HG03460 (cell line): ENCODE results near the gene PDE1A.

ENCODE experiments used
- ATAC-seq: cut with Tn5 transposase; IDR thresholded peaks from one replicate; pipeline ENCODE4 v1.9.1; 2021; ENCODE audit not compliant: unreplicated experiment

PDE1A gene

GRCh38 chr2:182210669-182211068 lies 216.2 kb downstream of the PDE1A start:
- ATAC-seq: no peak

DNA sequence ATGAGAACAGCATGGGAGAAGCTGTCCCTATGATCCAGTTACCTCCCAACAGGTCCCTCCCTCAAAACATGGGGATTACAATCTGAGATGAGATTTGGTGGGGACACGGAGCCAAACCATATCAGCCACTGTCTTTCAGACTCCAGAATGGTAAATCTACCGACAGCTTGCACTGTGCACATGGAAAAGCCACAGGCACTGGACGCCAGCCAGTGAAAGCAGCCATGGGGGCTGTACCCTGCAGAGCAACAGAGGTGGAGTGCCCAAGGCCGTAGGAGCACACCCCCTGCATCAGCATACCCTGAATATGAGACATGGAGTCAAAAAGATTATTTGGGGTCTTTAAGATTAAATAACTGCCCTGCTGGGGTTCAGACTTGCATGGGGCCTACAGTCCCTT lies 218.4 kb downstream of the PDE1A start:
- ATAC-seq: no peak

DNA sequence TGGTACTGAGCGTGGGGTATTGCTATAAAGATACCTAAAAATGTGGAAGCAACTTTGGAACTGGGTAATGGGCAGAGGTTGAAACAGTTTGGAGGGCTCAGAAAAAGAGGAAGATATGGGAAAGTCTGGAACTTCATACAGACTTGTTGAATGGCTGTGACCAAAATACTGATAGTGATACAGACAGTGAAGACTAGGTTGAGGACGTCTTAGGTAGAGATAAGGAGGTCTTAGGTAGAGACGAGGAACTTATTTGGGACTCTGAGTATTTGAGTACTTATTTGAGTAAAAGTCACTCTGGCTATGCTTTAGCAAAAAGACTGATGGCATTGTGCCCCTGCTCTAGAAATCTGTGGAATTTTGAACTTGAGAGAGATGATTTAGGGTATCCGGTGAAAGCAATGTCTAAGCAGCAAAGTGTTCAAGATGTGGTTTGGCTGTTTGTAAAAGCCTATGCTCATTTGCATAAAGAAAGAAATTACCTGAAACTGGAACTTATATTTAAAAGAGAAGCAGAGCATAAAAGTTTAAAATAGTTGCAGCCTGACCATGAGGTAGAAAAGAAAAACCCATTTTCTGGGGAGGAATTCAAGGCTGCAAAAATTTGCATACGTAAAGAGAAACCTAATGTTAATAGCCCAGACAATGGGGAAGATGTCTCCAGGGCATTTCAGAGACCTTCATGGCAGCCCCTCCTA lies 219.6 kb downstream of the PDE1A start:
- ATAC-seq: peak; percentile 63

DNA sequence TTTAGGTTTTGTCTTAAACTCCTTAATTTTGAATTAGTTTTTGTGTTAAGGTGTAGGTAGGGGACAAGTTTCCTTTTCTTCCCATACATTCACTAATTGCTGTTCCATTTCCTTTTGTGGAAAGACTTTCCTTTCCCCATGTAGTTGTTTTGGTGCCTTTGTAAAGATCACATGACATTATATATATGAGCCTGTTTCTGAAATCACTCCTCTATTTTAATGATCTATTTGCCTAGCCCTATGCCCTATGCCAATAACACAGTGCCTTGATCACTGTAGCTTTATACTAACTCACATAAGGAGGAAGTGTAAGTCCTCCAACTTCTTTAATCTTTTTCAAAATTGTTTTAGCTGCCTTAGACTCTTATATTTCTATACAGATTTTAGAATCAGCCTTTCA lies 229.3 kb downstream of the PDE1A start:
- ATAC-seq: no peak

DNA sequence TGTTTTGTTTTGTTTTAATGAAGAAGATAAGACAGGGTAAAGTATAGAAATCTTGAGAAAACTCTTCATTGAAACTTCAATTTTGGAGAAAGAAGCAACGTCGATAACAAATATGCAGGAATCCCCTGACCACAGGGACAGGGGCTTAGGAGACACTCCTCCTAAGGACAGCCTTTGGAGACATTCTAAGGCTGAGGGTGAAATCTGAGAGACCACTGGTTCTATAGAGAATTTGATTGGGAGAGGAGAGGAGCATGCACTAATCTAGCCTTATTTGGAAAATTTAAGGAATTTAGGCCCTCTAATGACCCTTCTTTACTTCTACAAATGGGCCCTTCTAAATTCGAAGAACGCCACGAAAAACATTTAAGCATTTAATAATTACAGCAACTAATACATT lies 233.5 kb downstream of the PDE1A start:
- no peak for ATAC-seq

DNA sequence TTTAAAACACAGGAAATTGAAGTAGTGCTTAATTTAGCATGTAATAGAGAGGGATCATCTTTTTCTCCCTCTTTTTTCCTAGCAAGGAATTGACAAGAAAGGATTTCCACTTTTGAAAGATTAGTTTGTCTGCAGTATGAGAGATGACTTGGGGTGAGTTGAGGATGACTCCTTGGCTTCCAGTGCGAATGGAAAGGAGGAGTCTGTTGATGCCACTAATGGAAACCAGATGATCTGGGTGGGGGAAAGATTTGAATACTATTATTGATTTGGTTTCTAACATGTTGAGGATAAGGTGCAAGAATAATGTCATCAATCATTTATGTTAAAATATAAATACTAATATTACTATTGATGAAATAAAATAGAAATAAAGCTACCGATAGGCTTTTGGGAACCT lies 235.8 kb downstream of the PDE1A start:
- no peak for ATAC-seq

DNA sequence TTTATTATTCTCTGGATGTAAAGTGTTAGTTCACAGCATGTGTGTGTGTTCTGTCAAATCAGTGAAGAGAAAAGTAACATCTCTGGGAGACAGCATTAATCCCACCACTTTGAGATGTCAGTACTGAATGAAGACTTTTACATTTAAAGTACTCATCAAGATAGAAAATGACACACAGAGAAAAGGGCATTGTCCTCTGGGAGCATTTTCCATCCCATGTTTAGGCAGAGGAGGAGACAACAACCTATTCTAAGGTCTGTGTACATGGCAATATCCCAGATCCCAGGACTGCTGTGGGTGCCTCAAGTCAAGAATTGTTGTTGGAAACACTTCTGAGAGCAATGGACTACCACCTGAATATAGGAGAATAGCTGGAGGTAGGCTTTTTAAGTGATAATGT lies 239.7 kb downstream of the PDE1A start:
- no peak for ATAC-seq

DNA sequence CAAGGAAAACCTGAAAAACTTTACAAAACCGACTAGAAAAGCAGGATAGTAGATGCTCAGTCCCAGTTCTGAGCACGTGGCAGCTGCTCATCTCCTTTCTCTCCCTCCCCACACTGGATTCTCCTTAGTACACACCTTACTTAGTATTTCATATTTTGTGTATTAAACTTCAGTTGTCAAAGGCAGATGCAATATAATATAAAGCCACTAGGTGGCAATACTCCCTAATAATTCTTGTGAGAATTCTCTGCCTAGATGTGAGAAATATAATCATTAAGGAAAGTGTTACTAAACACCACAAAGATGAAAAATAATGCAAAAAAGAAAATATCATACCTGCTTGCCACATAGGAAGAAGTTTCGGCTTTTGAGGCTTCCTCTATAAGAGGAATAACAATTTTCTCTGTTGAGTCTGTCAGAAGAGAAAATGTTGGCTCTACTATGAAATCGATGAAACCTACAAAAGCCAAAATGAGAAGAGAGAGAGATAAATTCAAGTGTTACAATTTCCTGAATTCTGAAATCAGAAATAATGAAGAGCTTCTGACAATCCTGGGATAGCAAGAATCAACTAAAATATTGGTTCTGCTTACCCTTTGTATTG lies 240.6 kb downstream of the PDE1A start:
- ATAC-seq: no peak

GRCh38 chr2:182182436-182182835 lies 244.4 kb downstream of the PDE1A start:
- no peak for ATAC-seq

- ATAC-seq: no peak
Observed at GRCh38 chr2:182181381-182181780, 245.5 kb downstream of the PDE1A start.

- no peak for ATAC-seq
Observed at GRCh38 chr2:182179176-182179575, 247.7 kb downstream of the PDE1A start.

DNA sequence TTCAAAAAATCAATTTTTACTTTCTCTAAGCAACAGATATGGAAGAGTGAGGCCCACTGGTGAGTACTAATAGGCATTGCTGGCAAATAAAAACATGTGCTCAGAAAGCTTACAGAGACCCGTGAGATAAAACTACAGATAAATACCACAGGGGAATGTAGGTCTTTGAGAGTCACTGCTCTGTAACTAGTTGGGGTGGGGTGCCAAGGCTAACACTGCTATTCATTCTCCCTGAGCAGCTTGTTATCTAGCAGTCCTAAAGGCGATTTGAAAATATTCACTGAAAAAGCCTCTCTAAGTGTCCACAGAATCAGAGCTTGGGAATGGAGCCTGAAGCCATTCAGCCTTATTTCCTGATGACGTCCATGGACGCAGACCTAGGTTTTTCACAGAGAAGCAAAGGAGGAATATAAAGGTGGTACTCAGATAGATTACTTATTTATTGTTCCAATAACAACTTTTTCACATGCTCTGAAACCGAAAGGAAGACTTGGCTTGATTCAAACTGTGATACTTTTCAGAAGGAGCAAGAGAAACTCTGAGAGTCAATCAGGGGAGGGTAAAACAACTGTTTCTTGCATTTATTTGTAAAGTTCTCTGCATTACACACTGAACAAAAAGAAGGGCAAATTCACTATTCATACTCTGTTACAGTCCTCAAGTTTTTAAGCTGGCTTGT lies 252.8 kb downstream of the PDE1A start:
- ATAC-seq: no peak

- no peak for ATAC-seq
Observed at GRCh38 chr2:182170341-182170740, 256.5 kb downstream of the PDE1A start.

GRCh38 chr2:182167882-182168281 lies 259.0 kb downstream of the PDE1A start:
- no peak for ATAC-seq

GRCh38 chr2:182166841-182167240 lies 260.0 kb downstream of the PDE1A start:
- ATAC-seq: no peak

GRCh38 chr2:182166406-182166805 lies 260.4 kb downstream of the PDE1A start:
- no peak for ATAC-seq

- ATAC-seq: no peak
Observed at GRCh38 chr2:182165202-182165601, 261.6 kb downstream of the PDE1A start.

DNA sequence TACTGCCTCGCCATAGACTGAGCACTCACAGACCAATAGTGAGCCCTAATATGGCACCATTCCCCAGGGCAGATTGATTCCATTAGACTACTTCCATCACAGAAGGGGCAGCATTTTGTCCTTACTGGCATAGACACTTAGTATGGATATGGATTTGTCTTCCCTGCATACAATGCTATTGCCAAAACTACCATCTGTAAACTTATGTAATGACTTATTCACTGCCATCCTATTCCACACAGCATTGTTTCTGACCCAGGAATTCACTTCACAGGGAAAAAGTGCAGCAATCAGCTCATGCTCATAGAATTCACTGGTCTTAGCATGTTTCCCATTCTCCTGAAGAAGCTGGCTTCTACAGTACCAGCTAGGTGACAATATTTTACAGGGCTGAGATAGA lies 262.1 kb downstream of the PDE1A start:
- ATAC-seq: no peak

- no peak for ATAC-seq
Observed at GRCh38 chr2:182163878-182164277, 263.0 kb downstream of the PDE1A start.

GRCh38 chr2:182148344-182148743 lies 278.5 kb downstream of the PDE1A start:
- no peak for ATAC-seq

GRCh38 chr2:182144776-182145165 lies 282.1 kb downstream of the PDE1A start:
- ATAC-seq: no peak

DNA sequence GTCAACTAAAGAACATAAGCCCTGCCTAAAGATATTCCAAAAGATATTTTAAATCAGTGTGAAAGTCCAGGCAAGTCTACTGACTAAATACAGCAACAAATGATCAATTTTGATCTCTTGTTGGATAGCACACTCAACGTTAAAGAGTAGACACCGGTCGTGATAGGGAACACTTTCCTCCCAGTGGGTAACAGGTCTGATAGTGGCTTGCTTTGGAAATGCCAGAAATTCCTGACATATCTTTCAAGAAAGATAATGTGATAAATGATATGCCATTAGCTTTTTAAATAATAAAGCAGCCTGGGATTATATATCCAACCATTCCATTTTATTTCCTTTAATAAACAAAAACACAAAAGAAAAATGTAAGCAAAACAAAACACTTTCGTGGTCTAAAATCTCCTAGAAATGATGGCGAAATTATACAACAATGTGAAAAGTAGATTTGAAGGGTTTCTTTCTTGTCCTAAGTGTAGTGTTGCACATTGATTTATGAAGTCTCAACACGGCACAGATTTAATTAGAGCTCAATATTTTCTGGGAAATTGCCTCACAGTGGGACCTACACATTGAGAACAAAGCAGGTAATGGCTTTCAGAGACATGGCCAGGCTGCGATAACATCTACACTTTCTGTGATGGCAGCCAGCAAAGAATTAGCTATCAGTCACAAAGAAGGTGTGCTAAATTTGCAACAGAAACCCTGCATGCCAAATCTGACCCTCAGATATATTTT lies 282.6 kb downstream of the PDE1A start:
- no peak for ATAC-seq
